Measurements from ENCODE around the gene EXOC6. TPM values are rescaled to one million over a fixed set of nuclear protein-coding genes. Genes with fewer than 3 reads are reported as not detected.
"Not testable (repeated sequence)": the region's sequence is repeated elsewhere in the genome, so short reads cannot be mapped to it uniquely, and the experiment has no call there.

Gene EXOC6
- total RNA-seq, 1 donor from 2014 or later, result 10.1 TPM

DNA sequence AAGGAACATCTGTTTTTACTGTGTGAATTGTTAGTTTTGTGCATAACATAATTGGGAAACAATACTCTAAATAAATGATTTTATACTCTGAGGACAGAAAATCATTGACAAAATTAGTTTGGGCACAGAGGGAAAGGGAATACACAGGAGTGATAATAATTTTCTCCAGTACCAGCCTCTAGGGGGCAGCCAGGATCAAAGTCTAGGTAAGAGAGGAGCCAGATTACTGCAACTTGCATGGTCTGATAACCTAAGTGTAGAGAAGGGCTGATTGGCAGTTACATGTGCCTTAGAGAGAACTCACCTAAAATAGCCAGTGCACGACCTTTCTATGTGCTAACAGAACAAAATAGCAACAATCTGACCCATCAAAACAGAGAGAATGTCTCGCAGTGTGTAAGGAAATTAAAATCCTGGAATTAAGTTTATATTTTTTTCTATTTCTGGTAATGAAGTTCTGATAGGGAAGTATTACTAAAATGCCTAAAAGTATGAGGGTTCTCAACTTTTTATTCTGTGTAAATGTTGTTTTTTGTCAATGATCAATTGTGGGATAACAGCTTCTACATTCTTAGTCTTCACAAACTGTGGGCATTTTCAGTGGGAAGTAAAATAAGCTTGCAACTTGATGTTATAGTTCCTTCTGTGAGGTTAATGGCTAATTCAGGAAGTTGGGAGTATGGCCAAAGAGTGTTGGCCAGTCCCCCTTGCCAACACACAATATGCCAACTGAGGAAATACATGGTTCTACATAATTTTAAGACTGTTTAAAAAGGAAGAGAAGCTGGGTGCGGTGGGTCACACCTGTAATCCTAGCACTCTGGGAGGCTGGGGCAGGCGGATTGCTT is 66.4 kb downstream of the EXOC6 start:
- DNase-seq (ENCODE audit: missing footprints), result no peak

GRCh38 chr10:92915892-92916291 is 67.6 kb downstream of the EXOC6 start:
- ATAC-seq, result no peak
- DNase-seq (ENCODE audit: missing footprints), result no peak
- intact Hi-C loops (cut with DNase I), result no loop called here

More for the DNA sequence above, 66.4 kb downstream of the EXOC6 start:
- intact Hi-C loops (cut with DNase I), result no loop called here
- peak; percentile 93 for ATAC-seq

DNA sequence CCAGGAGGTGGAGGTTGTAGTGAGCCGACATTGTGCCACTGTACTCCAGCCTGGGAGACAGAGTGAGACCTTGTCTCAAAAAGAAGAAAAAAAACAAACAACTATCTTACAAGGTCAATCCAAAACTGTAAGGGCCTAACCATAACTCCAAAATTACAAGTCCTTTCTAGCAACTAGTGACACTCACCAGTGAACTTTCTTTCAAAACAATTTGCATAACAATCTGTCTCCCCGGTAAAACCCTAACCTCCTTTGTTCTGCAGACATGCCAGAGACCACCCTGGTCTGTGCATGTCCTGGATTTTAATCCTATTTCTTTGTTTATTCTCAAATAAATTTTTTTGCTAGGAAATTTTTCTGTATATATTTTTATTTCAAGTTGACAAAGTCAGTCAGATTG is 68.1 kb downstream of the EXOC6 start:
- DNase-seq (ENCODE audit: missing footprints) (no peak), ATAC-seq (no peak)
- intact Hi-C loops (cut with DNase I), result no loop called here

- intact Hi-C loops (cut with DNase I), result no loop called here
- ATAC-seq (no peak), DNase-seq (ENCODE audit: missing footprints) (no peak)
Measured at GRCh38 chr10:92918603-92919002, 70.3 kb downstream of the EXOC6 start.

GRCh38 chr10:92920866-92921265 is 72.5 kb downstream of the EXOC6 start:
- DNase-seq (ENCODE audit: missing footprints) (no peak), ATAC-seq (no peak)
- intact Hi-C loops (cut with DNase I), result no loop called here

- no peak for ATAC-seq
- no peak for DNase-seq (ENCODE audit: missing footprints)
- intact Hi-C loops (cut with DNase I), result no loop called here
Measured at GRCh38 chr10:92923416-92923815, 75.1 kb downstream of the EXOC6 start.

- no peak for DNase-seq (ENCODE audit: missing footprints)
- intact Hi-C loops (cut with DNase I), result no loop called here
- ATAC-seq, result no peak
Measured at GRCh38 chr10:92929896-92930295, 81.6 kb downstream of the EXOC6 start.

DNA sequence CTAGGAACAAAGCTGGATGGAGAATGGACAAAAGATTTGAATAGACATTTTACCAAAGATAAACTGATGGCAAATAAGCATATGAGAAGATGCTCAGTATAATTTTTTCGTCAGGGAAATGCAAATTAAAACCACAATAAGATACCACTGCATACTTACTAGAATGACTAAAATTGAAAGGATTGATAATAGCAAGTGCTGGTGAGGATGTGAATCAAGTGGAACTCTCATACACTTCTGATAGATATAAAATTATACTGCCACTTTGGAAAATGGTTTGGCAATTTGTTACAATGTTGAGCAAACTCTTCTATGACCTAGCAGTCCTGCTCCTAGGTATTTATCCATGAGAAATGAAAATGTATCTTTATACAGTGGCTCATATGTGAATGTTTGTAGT is 83.3 kb downstream of the EXOC6 start:
- DNase-seq (ENCODE audit: missing footprints) (no peak), ATAC-seq (no peak)
- intact Hi-C loops (cut with DNase I), result no loop called here

DNA sequence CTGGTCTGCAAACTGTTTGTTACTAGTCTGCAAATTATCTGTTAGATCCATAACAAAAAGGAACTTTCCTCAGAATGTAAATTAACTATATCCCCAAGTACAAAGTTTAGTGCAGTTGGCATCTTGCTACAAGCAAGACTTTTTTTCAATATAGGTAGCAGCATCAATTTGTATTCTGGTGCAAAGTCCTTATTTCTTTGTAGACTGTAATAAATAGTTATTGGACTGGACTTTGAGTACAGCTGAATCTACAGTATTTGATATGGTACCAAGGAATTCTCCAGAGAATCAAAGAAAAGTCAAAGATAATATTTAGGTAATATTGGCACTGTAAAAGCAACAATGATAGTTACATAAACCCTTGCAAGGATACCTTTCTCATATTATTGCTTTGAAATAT is 89.6 kb downstream of the EXOC6 start:
- intact Hi-C loops (cut with DNase I), result no loop called here
- ATAC-seq (no peak), DNase-seq (ENCODE audit: missing footprints) (no peak)

DNA sequence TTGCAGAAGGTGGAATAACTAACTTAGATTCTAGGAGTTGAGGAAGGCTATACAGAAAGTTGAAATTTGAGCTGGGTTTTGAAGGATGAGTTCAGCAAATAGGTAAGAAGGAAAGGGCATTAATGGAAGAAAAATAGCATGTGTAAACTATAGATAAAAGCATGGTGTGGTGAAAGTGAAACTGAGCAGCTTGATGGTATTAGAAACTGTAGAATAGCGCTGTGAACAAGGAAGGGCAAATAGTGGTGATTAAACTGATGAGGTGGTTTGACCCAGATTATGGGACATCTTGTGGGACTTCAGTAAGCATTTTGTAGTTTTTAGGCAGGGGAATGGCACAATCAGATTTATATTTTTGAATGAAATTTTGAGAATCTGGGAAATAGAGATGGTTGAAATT is 90.5 kb downstream of the EXOC6 start:
- no peak for ATAC-seq
- intact Hi-C loops (cut with DNase I), result no loop called here
- no peak for DNase-seq (ENCODE audit: missing footprints)

DNA sequence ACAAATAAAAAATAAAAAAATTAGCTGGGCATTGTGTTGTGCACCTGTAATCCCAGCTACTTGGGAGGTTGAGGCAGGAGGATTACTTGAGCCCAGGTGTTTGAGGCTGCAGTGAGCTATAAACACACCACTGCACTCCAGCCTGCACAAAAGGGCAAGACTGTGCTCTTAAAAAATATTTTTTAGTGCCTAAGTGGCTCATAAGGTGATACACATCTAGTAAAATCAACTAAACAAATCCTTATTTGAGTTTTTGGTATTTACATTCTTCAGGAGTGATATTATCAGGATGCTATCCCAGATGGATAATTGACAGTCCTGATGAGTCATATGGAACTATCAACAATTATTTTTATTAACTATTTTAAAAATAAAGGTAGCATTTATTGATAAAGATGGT is 93.9 kb downstream of the EXOC6 start:
- no peak for ATAC-seq
- no peak for DNase-seq (ENCODE audit: missing footprints)
- intact Hi-C loops (cut with DNase I), result no loop called here

DNA sequence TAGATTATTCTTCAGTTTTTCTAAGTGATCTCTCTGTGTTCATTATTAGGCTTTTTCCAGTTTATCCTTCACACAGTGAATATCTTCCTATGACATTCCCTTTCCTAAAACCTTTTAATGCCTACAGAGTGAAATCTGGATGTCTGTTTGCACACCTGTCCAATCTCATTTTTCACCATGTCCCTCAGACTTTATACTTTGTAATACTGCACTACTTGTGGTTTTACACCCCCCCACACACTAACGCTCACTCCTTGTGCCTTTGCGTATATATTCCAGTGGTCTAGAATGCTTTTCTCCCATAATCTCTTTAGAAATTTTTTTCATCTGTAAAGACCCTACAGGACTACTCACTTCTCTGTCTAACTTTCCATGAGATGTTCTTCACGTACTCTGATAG is 98.2 kb downstream of the EXOC6 start:
- DNase-seq (ENCODE audit: missing footprints), result no peak
- no peak for ATAC-seq
- intact Hi-C loops (cut with DNase I), result no loop called here

DNA sequence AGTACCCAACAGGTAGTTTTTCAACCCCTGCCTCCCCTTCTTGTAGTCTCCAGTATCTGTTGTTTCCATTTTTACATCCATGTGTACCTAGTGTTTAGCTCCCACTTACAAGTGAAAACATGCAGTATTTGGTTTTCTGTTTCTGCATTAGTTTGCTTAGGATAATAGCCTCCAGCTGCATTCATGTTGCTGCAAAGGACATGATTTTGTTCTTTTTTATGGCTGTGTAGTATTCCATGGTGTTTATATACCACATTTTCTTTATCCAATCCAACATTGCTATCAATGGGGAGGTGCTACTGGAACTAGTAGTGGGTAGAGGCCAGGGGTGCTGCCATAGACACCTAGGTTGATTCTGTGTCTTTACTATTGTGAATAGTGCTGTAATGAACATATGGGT is 104.3 kb downstream of the EXOC6 start:
- intact Hi-C loops (cut with DNase I); DNase-seq (ENCODE audit: missing footprints); ATAC-seq: not testable (repeated sequence)

GRCh38 chr10:92957223-92958010 is 109.1 kb downstream of the EXOC6 start:
- ATAC-seq (no peak), DNase-seq (ENCODE audit: missing footprints) (no peak)
- intact Hi-C loops (cut with DNase I), result no loop called here

DNA sequence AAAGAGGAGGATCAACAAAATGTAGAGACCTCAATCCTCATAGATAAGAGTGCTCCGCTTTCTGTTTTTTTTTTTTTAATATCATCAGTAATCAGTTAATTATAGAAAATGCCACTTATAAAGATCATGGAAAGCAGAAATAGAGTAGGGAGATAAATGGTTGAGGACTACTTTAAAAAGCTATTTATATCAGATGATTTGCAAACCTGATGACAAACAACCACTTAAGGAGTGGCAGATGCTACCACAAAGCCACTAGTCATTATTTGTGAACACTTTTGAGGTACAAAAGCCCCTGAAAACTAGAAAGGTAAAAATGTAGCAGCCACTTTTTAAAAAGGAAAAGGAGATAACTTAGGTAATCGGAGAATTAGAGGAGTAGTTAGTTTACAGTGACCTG is 113.3 kb downstream of the EXOC6 start:
- ATAC-seq, result no peak
- no peak for DNase-seq (ENCODE audit: missing footprints)
- intact Hi-C loops (cut with DNase I), result no loop called here

GRCh38 chr10:92965314-92965713 is 117.0 kb downstream of the EXOC6 start:
- ATAC-seq (no peak), DNase-seq (ENCODE audit: missing footprints) (no peak)
- intact Hi-C loops (cut with DNase I), result no loop called here

GRCh38 chr10:92967641-92968040 is 119.3 kb downstream of the EXOC6 start:
- ATAC-seq, result no peak
- intact Hi-C loops (cut with DNase I), result no loop called here
- DNase-seq (ENCODE audit: missing footprints), result no peak

DNA sequence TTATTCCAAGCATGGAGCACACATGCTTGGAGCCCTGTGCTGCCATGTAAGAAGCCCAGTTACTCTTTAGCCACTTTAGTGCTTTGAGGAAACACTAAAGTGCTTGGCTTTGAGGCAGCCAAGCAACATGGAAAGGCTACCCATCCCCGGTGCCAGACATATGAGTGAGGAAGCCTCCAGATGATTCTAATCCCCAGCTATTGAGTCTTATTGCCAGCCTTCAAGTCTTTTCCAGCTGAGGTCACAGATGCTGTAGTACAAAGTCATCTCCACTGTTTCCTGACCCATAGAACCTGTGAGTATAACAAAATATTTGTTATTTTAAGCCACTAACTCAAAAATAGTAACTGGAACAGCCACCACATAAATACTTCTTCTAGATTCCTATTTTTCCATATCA is 120.8 kb downstream of the EXOC6 start:
- intact Hi-C loops (cut with DNase I), result no loop called here
- ATAC-seq (no peak), DNase-seq (ENCODE audit: missing footprints) (no peak)

DNA sequence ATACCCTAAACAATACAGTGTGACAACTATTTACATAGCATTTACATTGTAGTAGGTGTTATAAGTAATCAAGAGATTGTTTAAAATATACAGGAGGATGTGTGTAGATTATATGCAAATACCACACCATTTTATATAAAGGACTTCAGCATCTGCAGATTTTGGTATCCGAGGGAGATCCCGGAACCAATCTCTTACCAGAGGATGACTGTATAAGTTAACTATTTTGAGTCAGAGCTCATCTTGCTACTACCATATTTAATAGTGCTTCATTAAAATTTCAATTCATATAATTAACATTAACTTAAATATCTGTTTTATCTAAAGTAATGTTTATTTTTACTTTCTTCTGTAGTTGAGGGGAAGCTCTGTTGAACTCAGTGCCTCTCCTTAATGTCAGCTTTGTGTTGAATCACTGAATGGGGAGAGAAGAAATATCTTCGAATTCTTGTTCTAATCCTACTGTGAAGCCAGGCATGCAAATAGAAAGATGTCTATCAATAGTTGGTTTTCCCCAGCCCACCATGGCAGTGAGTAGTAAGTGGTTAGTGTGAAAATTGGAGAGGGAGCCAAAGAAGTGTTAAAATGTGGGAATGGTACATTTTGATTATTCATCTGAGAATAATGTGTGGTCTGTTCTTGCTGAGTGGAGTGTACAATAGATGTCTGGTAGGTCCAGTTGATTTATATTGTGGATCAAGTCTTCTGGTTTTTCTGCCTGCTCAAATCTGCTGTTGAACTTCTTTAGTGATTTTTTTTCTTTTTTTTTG is 122.2 kb downstream of the EXOC6 start:
- DNase-seq (ENCODE audit: missing footprints) (no peak), ATAC-seq (no peak)
- intact Hi-C loops (cut with DNase I), result no loop called here

All from Right ventricle myocardium inferior (tissue), 1 donor.